C4-2B (cell line): ENCODE results near the gene HLA-G.

Experiments used
- H3K27ac ChIP-seq: fragments of 450-650 bp; 2 replicates; pipeline ENCODE4 v1.5.1; 2017
- ZFX ChIP-seq: fragments of 450-650 bp; IDR thresholded peaks from 2 replicates; pipeline ENCODE4 v1.6.1; 2017
- TF ChIP-seq, protein P1 (sequence below): fragments of 450-650 bp; conservative IDR thresholded peaks from 2 replicates; pipeline ENCODE4 v1.5.1; 2017; ENCODE audit warnings: mild to moderate bottlenecking

HLA-G gene

DNA sequence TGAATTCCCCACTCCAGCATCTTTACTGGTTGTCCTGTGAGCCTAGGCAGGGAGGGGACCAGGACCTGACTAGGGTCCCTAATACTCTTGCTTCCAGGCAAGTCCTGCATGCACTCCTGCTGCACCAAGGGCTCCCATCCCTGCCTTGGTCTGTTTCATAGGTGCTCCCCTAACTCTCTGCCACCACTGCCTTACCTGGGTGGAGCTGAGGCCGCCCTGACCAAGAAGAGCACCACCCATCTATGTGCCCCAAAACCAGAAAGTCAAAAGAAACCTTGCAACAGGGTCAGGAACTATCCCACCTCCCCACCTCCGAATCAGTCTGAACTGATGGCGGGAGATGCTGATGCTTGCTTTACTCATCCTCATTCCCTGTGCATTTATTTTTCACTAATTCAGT lies 23.6 kb downstream of the HLA-G start:
- TF ChIP-seq ZFX: no peak
- TF ChIP-seq, protein P1, sequence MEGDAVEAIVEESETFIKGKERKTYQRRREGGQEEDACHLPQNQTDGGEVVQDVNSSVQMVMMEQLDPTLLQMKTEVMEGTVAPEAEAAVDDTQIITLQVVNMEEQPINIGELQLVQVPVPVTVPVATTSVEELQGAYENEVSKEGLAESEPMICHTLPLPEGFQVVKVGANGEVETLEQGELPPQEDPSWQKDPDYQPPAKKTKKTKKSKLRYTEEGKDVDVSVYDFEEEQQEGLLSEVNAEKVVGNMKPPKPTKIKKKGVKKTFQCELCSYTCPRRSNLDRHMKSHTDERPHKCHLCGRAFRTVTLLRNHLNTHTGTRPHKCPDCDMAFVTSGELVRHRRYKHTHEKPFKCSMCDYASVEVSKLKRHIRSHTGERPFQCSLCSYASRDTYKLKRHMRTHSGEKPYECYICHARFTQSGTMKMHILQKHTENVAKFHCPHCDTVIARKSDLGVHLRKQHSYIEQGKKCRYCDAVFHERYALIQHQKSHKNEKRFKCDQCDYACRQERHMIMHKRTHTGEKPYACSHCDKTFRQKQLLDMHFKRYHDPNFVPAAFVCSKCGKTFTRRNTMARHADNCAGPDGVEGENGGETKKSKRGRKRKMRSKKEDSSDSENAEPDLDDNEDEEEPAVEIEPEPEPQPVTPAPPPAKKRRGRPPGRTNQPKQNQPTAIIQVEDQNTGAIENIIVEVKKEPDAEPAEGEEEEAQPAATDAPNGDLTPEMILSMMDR: no peak
- no peak overlapping the region for H3K27ac ChIP-seq

DNA sequence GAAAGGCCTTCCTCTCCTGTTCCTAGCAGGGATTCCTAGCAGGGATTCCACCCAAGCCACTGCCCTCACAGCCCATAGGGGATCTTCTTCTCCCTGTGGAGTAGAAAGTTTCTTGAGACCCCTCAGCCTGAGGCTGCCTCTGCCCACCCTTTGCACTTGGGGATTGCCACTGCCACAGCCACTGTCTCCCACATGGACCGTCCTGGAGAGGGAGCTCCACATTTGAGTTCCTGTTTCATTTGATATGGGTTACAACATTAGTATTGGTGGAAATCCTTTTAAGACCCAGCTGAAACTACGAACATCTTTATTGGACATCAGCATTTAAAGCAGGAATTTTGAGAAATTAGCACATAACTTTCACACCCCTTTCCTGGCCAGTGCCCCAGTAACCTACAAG lies 25.6 kb downstream of the HLA-G start:
- TF ChIP-seq ZFX: no peak
- TF ChIP-seq, protein P1: no peak
- no peak overlapping the region for H3K27ac ChIP-seq

DNA sequence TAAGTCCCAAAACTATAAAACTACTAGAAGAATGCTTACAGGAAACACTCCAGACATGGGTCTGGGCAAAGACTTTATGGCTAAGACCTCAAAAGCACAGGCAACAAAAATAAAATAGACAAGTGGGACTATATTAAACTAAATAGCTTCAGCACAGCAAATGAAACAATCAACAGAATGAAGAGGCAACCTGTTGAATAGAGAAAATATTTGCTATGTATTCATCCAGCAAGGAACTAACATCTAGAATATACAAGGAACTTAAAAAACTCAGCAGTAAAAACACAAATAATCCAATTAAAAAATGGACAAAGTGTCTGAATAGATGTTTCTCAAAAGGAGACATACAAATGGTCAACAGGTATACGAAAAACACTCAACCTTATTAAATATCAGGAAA lies 30.4 kb downstream of the HLA-G start:
- H3K27ac ChIP-seq: no peak overlapping the region
- TF ChIP-seq, protein P1: no peak
- no peak for TF ChIP-seq ZFX

DNA sequence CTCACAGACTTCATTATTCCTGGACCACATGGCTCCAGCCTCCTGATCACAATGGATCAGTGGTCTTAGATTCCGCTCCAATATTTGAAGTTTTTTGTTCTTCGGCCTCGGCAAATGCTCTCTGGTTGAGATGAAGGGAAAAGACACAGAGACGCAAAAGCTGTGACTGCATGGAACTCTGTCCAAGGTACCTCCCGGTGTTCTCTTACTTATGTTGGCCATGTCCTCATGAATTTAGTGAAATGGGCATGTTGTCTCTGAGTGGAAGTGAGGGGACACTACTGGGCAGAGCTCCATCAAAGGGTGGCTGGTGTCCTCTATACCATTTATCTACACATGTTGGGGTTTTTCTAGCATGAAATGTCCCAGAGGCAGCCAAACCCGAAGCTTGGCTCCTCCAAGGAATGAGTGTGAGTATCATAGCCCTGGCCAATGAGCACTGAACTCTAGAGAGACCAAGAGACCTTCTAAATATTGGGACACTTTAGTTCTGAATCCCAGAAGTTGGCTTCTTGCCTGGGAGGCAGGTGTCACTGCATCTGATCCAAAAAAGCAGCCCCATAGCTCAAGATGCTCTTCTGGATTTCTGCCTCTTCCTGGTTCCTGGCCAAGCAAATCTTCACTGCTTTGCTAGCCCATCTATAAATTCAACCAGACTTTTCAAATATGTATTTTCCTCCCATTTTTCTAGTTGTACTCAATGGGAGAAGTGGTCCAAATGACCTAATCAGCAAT lies 34.1 kb downstream of the HLA-G start:
- H3K27ac ChIP-seq: no peak overlapping the region
- TF ChIP-seq, protein P1: no peak
- TF ChIP-seq ZFX: no peak

DNA sequence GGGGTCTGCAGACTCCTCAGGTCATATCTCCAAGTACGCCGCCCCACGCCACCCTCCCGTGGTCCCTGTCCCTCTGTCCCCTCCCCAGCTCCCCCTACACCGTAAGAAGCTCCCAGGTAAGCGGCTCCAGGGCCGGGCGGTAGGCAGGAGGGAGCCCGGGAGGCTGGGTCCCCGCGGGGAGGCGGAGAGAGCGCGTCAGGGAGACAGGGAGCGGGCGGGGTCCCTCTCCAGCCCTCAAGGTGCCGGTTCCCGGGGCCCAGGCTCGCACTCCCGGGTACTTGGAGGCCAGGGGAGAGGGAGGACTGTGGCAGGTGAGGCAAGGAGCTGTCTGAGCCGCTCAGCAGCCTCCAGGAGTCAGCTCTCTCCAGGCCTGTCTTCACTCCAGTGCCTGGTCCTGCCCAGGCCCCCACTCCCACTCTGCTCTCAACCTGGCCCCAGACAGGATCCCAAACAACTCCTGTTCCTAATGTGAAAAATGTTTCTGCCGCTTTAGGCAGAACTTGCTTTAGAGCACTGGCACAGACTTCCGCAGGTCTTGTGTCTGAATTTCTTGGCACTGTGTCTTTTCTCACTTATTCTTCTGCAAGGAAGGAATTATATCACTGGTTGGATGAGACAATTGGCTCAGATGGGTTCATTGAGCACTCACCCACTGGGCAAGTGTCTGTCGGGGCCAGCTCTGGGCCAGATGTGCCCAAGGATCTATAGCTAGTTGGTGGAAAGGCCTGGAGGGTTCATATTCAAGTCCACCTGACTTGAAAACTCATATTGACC lies 36.6 kb downstream of the HLA-G start:
- H3K27ac ChIP-seq: no peak overlapping the region
- no peak for TF ChIP-seq ZFX
- TF ChIP-seq, protein P1: no peak

DNA sequence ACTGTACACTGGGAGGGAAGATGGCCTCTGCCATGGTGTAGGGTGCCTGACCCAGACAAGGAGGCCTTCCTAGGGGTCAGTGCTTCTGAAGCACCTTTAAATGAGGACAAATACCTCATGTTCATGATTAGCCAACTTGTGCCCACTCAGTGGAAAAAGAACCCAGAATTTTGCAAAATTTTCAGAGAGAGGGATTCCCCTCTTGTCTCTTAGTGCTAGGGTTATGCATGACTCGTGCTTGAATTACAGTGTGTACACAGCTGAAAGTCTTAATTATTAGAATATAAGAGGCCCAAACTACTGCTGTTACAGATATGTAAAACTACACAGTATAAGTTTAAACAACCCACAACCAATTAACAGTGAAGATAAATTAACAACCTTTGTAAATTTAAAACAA lies 38.0 kb downstream of the HLA-G start:
- TF ChIP-seq, protein P1: no peak
- no peak for TF ChIP-seq ZFX
- no peak overlapping the region for H3K27ac ChIP-seq

DNA sequence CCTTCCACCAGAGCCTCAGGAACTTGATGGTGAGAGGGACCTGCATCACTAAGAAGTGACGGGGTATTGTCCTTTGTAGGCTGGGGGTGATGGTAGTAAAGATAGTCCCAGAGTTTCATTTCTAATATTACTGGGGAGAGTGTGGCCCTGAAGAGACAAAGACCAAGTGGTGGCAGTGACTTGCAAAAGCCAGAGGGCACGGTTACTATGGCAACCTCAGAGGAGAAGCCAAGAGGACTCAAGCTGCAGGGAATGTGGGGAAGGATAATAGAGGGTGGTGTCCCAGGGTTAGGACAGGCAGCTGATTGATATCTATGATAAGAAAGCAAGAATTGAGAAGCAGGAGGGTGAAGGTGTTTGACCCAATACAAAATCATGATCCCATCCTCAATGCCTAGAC lies 42.5 kb downstream of the HLA-G start:
- H3K27ac ChIP-seq: no peak overlapping the region
- no peak for TF ChIP-seq ZFX
- TF ChIP-seq, protein P1: no peak
